Stimulated activated CD8-positive, alpha-beta memory T cell treated with anti-CD3 and anti-CD28 coated beads, Interleukin-4, amount 100 ng/mL, for 24 hours (primary cell): ENCODE data around the gene PIGU.
"Not testable (repeated sequence)": the region's sequence is repeated elsewhere in the genome, so short reads cannot be mapped to it uniquely, and the experiment has no call there.

Source experiments
- DNase-seq: peaks from one replicate; pipeline ENCODE4 v3.0.0-alpha.2; 2020; ENCODE audit warnings: low read depth

The PIGU gene

GRCh38 chr20:34661811-34662210, 15.1 kb downstream of the PIGU start:
- not testable (repeated sequence) for DNase-seq

GRCh38 chr20:34658654-34659053, 18.2 kb downstream of the PIGU start:
- DNase-seq = not testable (repeated sequence)

- no peak for DNase-seq
Measured at GRCh38 chr20:34654207-34654744, 22.6 kb downstream of the PIGU start.

- DNase-seq = no peak
Measured at GRCh38 chr20:34651200-34651599, 25.7 kb downstream of the PIGU start.

GRCh38 chr20:34647737-34648136, 29.2 kb downstream of the PIGU start:
- DNase-seq = no peak

GRCh38 chr20:34644951-34645350, 31.9 kb downstream of the PIGU start:
- no peak for DNase-seq

- DNase-seq = no peak
Measured at GRCh38 chr20:34644345-34644744, 32.5 kb downstream of the PIGU start.

GRCh38 chr20:34643928-34644327, 33.0 kb downstream of the PIGU start:
- DNase-seq = no peak

GRCh38 chr20:34642009-34642408, 34.9 kb downstream of the PIGU start:
- DNase-seq = no peak

- DNase-seq = no peak
Measured at GRCh38 chr20:34639755-34640222, 37.1 kb downstream of the PIGU start.

GRCh38 chr20:34638532-34638931, 38.4 kb downstream of the PIGU start:
- no peak for DNase-seq

GRCh38 chr20:34638039-34638292, 38.9 kb downstream of the PIGU start:
- no peak for DNase-seq

- DNase-seq = no peak
Measured at GRCh38 chr20:34637245-34638038, 39.5 kb downstream of the PIGU start.

GRCh38 chr20:34636648-34637047, 40.2 kb downstream of the PIGU start:
- no peak for DNase-seq

- DNase-seq = no peak
Measured at GRCh38 chr20:34634392-34634791, 42.5 kb downstream of the PIGU start.

- no peak for DNase-seq
Measured at GRCh38 chr20:34632870-34633452, 43.9 kb downstream of the PIGU start.

- DNase-seq = no peak
Measured at GRCh38 chr20:34629904-34630303, 47.0 kb downstream of the PIGU start.

GRCh38 chr20:34629342-34629741, 47.5 kb downstream of the PIGU start:
- no peak for DNase-seq

- no peak for DNase-seq
Measured at GRCh38 chr20:34628026-34628425, 48.9 kb downstream of the PIGU start.

- DNase-seq = no peak
Measured at GRCh38 chr20:34627458-34627857, 49.4 kb downstream of the PIGU start.

- DNase-seq = no peak
Measured at GRCh38 chr20:34626992-34627391, 49.9 kb downstream of the PIGU start.

- no peak for DNase-seq
Measured at GRCh38 chr20:34624629-34625028, 52.3 kb downstream of the PIGU start.

GRCh38 chr20:34622821-34623451, 54.0 kb downstream of the PIGU start:
- DNase-seq = no peak
